Measurements from ENCODE around the gene TERF2IP.

Gene TERF2IP

GRCh38 chr16:75647492-75648264, at the start of gene TERF2IP, which contains the start of gene KARS1:
TERF2IP (plus strand) TSS chr16:75647773; CDS start chr16:75647883, 110 bp downstream.
KARS1 (minus strand) TSS chr16:75647665; CDS start chr16:75647639, 26 bp downstream.
- Histone ChIP-seq H3K4me3 (ENCODE audit: low read depth, low read length) (peak within 1 kb of the TSS; percentile 96), H3K4me1 (ENCODE audit: control insufficient read depth, insufficient read depth, low read length) (peaks cover 8% of the 10 kb centered on the region), H3K27me3 (ENCODE audit: control insufficient read depth, insufficient read depth, low read length) (no peaks in the 10 kb centered on the region), H3K9me3 (ENCODE audit: control insufficient read depth, insufficient read depth, low read length) (no peaks in the 10 kb centered on the region), H3K36me3 (ENCODE audit: control insufficient read depth, insufficient read depth, low read length) (no peaks in the 10 kb centered on the region), H3K9ac (ENCODE audit: low read depth, low read length) (peak within 1 kb of the TSS; percentile 97)

GRCh38 chr16:75599452-75600277, 47.9 kb upstream of the TERF2IP start:
- H3K9me3 ChIP-seq (ENCODE audit: control insufficient read depth, insufficient read depth, low read length) = no peaks in the 10 kb centered on the region
- H3K27me3 ChIP-seq (ENCODE audit: control insufficient read depth, insufficient read depth, low read length) = no peaks in the 10 kb centered on the region
- H3K9ac ChIP-seq (ENCODE audit: low read depth, low read length) = no peak overlapping the region
- H3K4me1 ChIP-seq (ENCODE audit: control insufficient read depth, insufficient read depth, low read length) = peaks cover 6% of the 10 kb centered on the region
- no peak overlapping the region for H3K4me3 ChIP-seq (ENCODE audit: low read depth, low read length)
- H3K36me3 ChIP-seq (ENCODE audit: control insufficient read depth, insufficient read depth, low read length) = peaks cover 17% of the 10 kb centered on the region

DNA sequence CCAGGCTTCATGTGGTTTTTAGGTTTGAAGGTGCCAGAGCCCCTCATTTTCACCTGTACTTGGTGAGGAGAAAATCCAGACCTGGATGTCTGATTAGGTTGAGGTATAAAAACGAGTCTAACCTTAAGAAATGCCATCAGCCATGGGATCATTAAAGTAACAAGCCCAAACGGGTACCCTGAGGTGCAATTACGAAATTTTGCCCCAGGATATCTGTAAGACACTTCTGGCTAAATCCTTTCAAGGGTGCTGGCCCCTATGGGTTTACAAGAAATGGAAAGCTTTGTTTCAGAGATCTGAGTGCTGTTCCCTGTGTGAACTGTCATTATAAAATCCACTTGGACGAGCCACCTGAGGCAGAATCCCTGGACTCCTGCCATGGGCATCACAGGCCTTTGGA, 44.3 kb upstream of the TERF2IP start:
- Histone ChIP-seq H3K27me3 (ENCODE audit: control insufficient read depth, insufficient read depth, low read length) (no peaks in the 10 kb centered on the region), H3K4me1 (ENCODE audit: control insufficient read depth, insufficient read depth, low read length) (no peaks in the 10 kb centered on the region), H3K4me3 (ENCODE audit: low read depth, low read length) (no peak overlapping the region), H3K9ac (ENCODE audit: low read depth, low read length) (no peak overlapping the region), H3K9me3 (ENCODE audit: control insufficient read depth, insufficient read depth, low read length) (no peaks in the 10 kb centered on the region), H3K36me3 (ENCODE audit: control insufficient read depth, insufficient read depth, low read length) (peaks cover 22% of the 10 kb centered on the region)

DNA sequence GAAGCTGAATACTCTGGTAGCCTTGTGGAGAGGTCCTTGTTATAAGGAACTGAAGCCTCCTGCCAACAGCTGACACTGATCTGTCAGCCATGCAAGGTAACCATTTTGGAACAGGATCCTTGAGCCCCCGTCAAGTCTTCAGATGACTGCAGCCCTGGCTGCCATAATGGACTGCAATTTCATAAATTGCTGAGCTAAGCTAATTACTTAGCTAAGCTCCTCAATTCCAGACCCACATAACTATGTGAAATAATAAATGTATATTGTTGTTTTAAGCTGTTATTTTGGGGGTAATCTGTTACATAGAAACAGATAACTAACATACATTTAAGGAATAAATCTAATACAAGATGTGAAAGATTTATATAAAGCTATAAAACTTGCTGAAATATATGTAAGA, 41.1 kb upstream of the TERF2IP start:
- no peaks in the 10 kb centered on the region for H3K4me1 ChIP-seq (ENCODE audit: control insufficient read depth, insufficient read depth, low read length)
- no peak overlapping the region for H3K4me3 ChIP-seq (ENCODE audit: low read depth, low read length)
- peaks cover 28% of the 10 kb centered on the region for H3K36me3 ChIP-seq (ENCODE audit: control insufficient read depth, insufficient read depth, low read length)
- no peak overlapping the region for H3K9ac ChIP-seq (ENCODE audit: low read depth, low read length)
- no peaks in the 10 kb centered on the region for H3K27me3 ChIP-seq (ENCODE audit: control insufficient read depth, insufficient read depth, low read length)
- H3K9me3 ChIP-seq (ENCODE audit: control insufficient read depth, insufficient read depth, low read length) = no peaks in the 10 kb centered on the region

DNA sequence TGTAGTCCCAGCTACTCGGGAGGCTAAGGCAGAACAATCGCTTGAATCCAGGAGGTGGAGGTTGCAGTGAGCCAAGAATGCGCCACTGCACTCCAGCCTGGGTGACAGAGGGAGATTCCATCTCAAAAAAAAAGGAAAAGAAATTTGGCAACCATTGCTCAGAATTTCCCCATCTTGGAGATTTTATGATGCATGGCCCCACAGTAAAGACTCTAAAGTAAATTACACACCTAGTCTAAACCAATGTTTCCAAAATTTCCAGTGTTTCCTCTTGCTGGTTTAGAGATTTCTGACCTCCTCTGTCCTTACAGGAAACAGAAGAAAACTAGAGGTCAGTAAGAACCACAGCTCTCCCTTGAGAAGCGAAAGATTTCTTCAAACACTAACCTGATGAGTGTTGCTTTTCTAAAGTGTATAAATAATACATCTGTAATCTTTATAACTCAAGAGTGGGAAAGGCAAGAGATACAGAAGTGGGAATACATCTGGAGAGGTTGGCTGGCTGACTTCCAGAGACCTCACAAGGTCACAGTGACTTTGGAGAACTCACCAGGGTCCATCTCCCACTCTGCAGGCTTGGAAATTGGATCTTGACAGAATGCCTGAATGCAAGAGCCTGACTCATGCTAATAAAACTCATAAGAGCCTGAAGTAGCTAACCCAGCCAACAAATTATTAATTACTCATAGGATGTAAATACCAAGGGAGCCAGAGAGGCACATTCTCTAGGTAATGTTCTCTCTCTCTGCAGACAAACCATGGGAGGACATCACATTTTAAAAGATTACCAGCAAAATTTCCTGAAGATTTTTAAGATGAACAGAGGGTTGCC, 33.3 kb upstream of the TERF2IP start:
- H3K4me3 ChIP-seq (ENCODE audit: low read depth, low read length) = no peak overlapping the region
- H3K9me3 ChIP-seq (ENCODE audit: control insufficient read depth, insufficient read depth, low read length) = no peaks in the 10 kb centered on the region
- no peaks in the 10 kb centered on the region for H3K4me1 ChIP-seq (ENCODE audit: control insufficient read depth, insufficient read depth, low read length)
- peaks cover 38% of the 10 kb centered on the region for H3K36me3 ChIP-seq (ENCODE audit: control insufficient read depth, insufficient read depth, low read length)
- no peak overlapping the region for H3K9ac ChIP-seq (ENCODE audit: low read depth, low read length)
- no peaks in the 10 kb centered on the region for H3K27me3 ChIP-seq (ENCODE audit: control insufficient read depth, insufficient read depth, low read length)

DNA sequence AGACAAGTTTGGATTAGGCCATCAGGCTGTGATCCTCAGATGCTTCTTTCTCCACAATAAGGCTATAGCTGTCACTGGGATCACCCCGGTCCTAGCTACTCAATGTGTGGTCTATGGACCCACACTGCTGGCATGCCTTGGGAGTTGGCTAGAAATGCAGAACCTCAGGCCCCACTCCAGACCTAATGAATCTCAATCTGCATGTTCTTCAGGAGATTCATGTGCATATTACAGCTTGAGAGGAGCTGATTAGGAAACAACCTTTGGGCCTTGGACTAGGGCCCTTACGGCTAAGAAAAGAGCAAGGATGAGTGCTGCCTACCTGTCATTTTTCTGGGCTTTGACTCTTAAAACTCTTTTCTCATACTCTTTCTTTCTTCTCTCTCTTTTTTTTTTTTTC, 32.0 kb upstream of the TERF2IP start:
- Histone ChIP-seq H3K9me3 (ENCODE audit: control insufficient read depth, insufficient read depth, low read length) (no peaks in the 10 kb centered on the region), H3K36me3 (ENCODE audit: control insufficient read depth, insufficient read depth, low read length) (peaks cover 42% of the 10 kb centered on the region), H3K27me3 (ENCODE audit: control insufficient read depth, insufficient read depth, low read length) (no peaks in the 10 kb centered on the region), H3K4me1 (ENCODE audit: control insufficient read depth, insufficient read depth, low read length) (no peaks in the 10 kb centered on the region), H3K9ac (ENCODE audit: low read depth, low read length) (no peak overlapping the region), H3K4me3 (ENCODE audit: low read depth, low read length) (no peak overlapping the region)

GRCh38 chr16:75616521-75617010, 31.0 kb upstream of the TERF2IP start:
- H3K36me3 ChIP-seq (ENCODE audit: control insufficient read depth, insufficient read depth, low read length) = peaks cover 38% of the 10 kb centered on the region
- no peak overlapping the region for H3K4me3 ChIP-seq (ENCODE audit: low read depth, low read length)
- H3K9ac ChIP-seq (ENCODE audit: low read depth, low read length) = no peak overlapping the region
- H3K9me3 ChIP-seq (ENCODE audit: control insufficient read depth, insufficient read depth, low read length) = no peaks in the 10 kb centered on the region
- H3K4me1 ChIP-seq (ENCODE audit: control insufficient read depth, insufficient read depth, low read length) = no peaks in the 10 kb centered on the region
- H3K27me3 ChIP-seq (ENCODE audit: control insufficient read depth, insufficient read depth, low read length) = no peaks in the 10 kb centered on the region

DNA sequence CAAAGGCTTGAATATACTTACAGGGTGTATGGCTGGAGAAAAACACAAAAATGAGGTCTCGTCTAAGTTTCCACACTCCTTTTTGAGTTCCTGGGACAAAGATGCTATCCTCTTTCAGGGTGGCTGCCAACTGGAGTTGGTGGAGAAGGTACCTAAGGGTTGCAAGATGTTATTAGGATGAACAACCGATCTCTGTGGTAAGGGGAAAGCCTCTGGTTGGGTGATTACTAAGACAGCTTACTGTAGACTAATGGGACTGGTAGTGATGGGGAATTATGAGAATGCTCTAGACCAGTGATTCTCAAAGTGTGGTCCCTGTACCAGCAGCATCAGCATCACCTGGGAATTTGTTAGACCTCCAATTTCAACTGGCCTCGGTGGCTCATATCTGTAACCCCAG, 30.5 kb upstream of the TERF2IP start:
- H3K4me1 ChIP-seq (ENCODE audit: control insufficient read depth, insufficient read depth, low read length) = no peaks in the 10 kb centered on the region
- H3K9ac ChIP-seq (ENCODE audit: low read depth, low read length) = no peak overlapping the region
- H3K27me3 ChIP-seq (ENCODE audit: control insufficient read depth, insufficient read depth, low read length) = no peaks in the 10 kb centered on the region
- H3K9me3 ChIP-seq (ENCODE audit: control insufficient read depth, insufficient read depth, low read length) = no peaks in the 10 kb centered on the region
- no peak overlapping the region for H3K4me3 ChIP-seq (ENCODE audit: low read depth, low read length)
- peaks cover 37% of the 10 kb centered on the region for H3K36me3 ChIP-seq (ENCODE audit: control insufficient read depth, insufficient read depth, low read length)

DNA sequence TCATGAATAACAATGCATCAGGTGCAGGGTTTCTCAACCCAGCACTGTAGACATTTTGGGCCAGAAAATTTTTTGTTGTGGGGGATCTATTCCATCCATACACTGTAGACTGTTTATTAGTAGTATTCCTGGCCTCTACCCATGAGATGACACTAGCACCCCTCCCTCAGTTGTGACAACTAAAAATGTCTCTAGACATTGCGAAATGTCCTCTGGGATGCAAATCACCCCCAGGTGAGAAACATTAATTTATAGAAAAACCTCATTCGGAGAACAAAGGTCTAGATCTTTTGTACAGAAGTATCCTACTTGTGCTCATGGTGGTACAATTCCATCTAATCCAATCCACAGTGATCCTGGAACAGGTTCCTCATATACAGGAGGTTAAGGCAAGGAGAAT, 28.8 kb upstream of the TERF2IP start:
- Histone ChIP-seq H3K9ac (ENCODE audit: low read depth, low read length) (no peak overlapping the region), H3K27me3 (ENCODE audit: control insufficient read depth, insufficient read depth, low read length) (no peaks in the 10 kb centered on the region), H3K4me3 (ENCODE audit: low read depth, low read length) (no peak overlapping the region), H3K9me3 (ENCODE audit: control insufficient read depth, insufficient read depth, low read length) (no peaks in the 10 kb centered on the region), H3K36me3 (ENCODE audit: control insufficient read depth, insufficient read depth, low read length) (peaks cover 25% of the 10 kb centered on the region), H3K4me1 (ENCODE audit: control insufficient read depth, insufficient read depth, low read length) (no peaks in the 10 kb centered on the region)

DNA sequence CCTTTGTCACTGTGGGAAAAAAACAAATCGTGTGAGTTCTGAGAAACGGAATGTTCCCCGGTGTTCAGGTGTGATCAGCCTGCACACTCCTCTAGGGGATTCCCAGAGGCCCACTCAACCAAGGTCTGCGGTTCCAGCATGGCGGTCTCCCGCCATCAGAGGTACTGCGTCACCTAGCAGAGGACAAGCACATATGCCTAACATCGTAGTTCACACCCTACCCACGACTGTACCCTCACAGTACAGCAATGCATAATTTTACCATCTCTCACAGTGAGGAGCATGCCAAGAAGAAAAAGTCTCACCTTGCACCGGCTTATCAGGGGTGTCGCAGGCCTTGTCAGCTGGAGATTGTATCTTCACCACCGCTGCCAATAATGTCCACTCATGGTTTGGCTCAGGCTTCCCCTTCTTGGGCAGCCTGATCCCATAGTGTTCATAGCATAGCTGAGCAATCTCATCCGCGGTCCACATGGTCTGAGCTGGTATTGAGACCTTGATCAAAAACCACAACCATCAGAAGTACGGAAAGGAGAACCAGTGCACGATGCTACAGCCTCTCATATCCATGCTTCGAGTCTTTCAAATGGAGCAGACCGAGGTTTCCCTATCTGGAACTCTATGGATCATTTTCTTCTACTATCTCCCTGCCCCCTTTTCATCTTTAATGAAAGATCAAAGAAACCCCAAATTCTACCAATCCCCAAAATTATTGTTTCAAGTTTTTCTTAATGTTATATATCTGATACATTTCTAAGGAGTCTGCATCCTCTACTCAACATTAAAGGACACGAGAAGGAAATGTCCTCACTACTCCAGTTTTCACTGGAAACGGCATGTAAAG, 27.0 kb upstream of the TERF2IP start:
- Histone ChIP-seq H3K4me3 (ENCODE audit: low read depth, low read length) (no peak overlapping the region), H3K36me3 (ENCODE audit: control insufficient read depth, insufficient read depth, low read length) (peaks cover 21% of the 10 kb centered on the region), H3K9me3 (ENCODE audit: control insufficient read depth, insufficient read depth, low read length) (no peaks in the 10 kb centered on the region), H3K9ac (ENCODE audit: low read depth, low read length) (no peak overlapping the region), H3K27me3 (ENCODE audit: control insufficient read depth, insufficient read depth, low read length) (no peaks in the 10 kb centered on the region), H3K4me1 (ENCODE audit: control insufficient read depth, insufficient read depth, low read length) (no peaks in the 10 kb centered on the region)

GRCh38 chr16:75621170-75621477, 26.4 kb upstream of the TERF2IP start:
- no peak overlapping the region for H3K4me3 ChIP-seq (ENCODE audit: low read depth, low read length)
- no peaks in the 10 kb centered on the region for H3K4me1 ChIP-seq (ENCODE audit: control insufficient read depth, insufficient read depth, low read length)
- no peaks in the 10 kb centered on the region for H3K9me3 ChIP-seq (ENCODE audit: control insufficient read depth, insufficient read depth, low read length)
- H3K27me3 ChIP-seq (ENCODE audit: control insufficient read depth, insufficient read depth, low read length) = no peaks in the 10 kb centered on the region
- no peak overlapping the region for H3K9ac ChIP-seq (ENCODE audit: low read depth, low read length)
- peaks cover 21% of the 10 kb centered on the region for H3K36me3 ChIP-seq (ENCODE audit: control insufficient read depth, insufficient read depth, low read length)
